ENCODE data around the gene C7orf33.

- TF ChIP-seq CTCF (IDR thresholded peaks at IDR 0.05) (no peak), POLR2A (IDR thresholded peaks at IDR 0.05) (no peak)
Measured at GRCh38 chr7:148622887-148623585, 32.5 kb downstream of the C7orf33 start.
